Measurements from ENCODE around the gene HPRT1.
"Not testable (repeated sequence)": the region's sequence is repeated elsewhere in the genome, so short reads cannot be mapped to it uniquely, and the experiment has no call there.

Gene HPRT1, protein sequence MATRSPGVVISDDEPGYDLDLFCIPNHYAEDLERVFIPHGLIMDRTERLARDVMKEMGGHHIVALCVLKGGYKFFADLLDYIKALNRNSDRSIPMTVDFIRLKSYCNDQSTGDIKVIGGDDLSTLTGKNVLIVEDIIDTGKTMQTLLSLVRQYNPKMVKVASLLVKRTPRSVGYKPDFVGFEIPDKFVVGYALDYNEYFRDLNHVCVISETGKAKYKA

DNA sequence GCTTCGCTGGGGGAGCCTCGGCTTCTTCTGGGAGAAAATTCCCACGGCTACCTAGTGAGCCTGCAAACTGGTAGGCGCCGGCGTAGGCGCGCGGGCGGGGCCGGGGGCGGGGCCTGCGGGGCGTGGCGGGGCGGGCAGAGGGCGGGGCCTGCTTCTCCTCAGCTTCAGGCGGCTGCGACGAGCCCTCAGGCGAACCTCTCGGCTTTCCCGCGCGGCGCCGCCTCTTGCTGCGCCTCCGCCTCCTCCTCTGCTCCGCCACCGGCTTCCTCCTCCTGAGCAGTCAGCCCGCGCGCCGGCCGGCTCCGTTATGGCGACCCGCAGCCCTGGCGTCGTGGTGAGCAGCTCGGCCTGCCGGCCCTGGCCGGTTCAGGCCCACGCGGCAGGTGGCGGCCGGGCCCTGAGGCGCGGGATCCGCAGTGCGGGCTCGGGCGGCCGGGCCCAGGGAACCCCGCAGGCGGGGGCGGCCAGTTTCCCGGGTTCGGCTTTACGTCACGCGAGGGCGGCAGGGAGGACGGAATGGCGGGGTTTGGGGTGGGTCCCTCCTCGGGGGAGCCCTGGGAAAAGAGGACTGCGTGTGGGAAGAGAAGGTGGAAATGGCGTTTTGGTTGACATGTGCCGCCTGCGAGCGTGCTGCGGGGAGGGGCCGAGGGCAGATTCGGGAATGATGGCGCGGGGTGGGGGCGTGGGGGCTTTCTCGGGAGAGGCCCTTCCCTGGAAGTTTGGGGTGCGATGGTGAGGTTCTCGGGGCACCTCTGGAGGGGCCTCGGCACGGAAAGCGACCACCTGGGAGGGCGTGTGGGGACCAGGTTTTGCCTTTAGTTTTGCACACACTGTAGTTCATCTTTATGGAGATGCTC is at the start of gene HPRT1:
Gene HPRT1 (plus strand): TSS at position 161 of the 857 bp plus-strand sequence. CDS start 147 bp downstream, at position 308.
- peak; percentile 72 for DNase-seq (ENCODE audit: low spot score)

DNA sequence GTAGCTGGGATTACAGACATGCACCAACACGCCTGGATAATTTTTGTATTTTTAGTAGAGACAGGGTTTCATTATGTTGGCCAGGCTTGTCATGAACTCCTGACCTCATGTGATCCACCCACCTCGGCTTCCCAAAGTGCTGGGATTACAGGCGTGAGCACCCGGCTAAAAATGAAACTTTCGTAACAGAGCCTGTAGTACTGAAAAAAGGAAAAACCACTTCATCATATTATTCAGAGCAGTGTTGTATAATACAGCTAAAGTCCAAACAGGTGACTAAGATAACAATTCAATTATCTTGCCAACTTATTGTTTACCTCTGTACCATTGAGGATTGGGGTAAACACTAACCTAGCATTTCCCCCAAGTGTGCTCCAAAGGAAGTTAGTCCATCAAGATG is 43.9 kb upstream of the HPRT1 start:
- DNase-seq (ENCODE audit: low spot score) = no peak

DNA sequence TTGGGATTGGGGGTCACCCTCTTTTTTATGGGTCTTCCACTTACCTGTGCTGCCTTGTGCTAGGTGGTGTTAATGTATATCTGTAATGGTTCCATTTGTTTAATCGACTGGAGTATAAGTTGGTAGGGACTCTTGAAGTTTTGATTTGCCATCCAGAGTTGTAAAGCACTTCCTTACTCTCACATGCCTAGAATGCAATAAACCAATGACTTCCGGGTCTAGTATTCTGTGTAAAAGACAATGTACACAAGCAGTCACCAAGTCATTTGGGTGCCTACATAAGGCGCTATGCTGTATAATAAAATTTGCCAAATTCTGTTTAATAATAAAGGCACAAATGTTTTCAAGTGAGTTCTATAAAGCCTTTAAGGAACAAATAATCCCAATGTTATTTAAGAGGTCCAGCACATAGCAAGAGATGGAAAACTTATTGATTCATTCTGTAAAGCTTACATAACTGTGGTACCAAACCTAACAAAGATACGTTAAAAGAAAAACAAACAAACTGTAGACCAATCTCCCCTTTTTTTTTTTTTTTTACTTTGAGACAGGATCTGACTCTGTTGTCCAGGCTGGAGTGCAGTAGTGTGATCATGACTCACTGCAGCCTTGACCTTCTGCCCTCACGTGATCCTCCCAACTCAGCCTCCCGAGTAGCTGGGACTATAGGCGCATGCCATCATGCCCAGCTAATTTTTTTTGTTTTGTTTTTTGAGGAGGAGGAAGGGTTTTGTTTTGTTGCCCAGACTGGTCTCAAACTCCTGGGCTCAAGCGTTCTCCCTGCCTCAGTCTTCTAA is 41.5 kb upstream of the HPRT1 start:
- DNase-seq (ENCODE audit: low spot score) = no peak

DNA sequence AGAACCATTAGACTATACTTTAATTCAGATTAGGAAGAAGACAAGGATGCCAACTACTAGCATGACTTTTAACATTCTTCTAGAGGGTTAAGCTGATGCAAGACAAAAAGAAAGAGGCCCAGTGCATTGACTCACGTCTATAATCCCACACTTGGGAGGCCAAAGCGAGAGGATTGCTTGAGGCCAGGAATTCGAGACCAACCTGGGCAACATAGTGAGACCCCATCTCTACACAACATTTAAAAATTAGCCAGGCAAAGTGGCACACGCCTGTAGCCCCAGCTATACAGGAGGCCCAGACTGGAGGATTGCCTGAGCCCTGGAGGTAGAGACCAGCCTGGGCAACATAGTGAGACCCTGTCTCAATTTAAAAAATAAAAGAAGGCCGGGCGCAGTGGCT is 40.2 kb upstream of the HPRT1 start:
- DNase-seq (ENCODE audit: low spot score) = no peak

DNA sequence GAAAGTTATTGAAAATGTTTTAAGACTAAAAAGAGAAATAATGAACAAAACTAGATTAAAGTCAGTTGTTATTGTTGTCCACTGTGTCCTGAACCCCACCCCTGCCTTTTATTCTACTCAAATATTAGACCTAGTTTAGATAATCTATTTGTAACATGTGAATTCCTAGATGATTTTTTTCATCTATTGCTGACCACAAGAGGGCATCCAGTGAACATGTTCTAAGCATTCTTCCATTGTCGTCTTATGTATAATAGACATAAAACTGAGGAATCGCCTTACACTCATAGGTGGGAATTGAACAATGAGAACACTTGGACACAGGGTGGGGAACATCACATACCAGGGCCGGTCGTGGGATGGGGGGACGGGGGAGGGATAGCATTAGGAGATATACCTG is 36.4 kb upstream of the HPRT1 start:
- no peak for DNase-seq (ENCODE audit: low spot score)

DNA sequence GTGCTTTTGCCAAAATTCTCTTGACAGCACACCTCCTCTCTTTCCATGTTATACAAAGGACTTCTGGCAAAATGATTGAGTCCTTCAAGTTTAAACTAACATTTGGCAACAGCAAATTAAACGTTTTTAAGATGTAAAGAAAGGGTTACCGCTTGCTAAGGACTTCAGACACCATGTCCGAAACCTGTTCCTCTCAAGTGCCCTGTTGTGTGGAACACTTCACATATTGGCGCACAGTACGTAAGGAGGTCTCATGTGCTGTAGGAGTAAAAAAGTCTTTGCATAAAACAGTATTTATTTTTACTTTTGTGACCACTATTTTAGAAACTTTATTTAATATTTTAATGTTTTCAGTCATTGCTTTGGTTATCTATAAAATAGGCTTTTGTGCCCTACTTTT is 33.7 kb upstream of the HPRT1 start:
- DNase-seq (ENCODE audit: low spot score) = no peak

DNA sequence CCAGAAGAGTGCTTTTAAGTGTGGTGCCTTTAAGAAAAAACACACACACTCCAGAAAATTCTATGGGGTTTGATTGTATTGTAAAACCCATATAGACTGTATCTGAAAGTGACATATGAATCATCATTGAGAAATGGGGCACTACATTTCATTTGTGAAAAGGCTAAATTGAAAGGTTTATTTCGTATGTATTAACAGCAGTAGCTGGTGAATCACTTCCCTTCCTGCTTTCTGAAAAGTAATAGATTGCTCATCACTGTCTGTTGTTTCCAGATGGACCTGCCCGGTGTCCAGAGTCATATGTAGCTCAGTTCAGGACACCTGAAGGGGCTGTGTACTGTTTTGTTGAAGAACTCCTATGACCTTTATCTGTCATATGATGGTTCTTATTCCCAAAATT is 28.1 kb upstream of the HPRT1 start:
- no peak for DNase-seq (ENCODE audit: low spot score)

DNA sequence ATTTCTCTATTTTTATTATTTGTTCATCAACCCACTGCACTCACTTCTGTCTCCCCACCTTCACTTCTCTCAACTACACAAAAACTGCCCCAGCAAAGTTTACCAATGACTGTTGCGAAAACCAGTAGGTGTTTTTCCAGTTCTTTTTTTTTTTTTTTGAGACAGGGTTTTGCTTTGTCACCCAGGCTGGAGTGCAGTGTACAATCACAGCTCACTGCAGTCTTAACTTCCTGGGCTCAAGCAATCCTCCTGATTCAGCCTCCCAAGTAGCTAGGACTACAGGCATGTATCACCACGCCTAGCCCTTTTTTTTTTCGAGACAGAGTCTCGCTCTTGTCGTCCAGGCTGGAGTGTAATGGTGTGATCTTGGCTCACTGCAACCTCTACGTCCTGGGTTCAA is 24.1 kb upstream of the HPRT1 start:
- DNase-seq (ENCODE audit: low spot score) = no peak

DNA sequence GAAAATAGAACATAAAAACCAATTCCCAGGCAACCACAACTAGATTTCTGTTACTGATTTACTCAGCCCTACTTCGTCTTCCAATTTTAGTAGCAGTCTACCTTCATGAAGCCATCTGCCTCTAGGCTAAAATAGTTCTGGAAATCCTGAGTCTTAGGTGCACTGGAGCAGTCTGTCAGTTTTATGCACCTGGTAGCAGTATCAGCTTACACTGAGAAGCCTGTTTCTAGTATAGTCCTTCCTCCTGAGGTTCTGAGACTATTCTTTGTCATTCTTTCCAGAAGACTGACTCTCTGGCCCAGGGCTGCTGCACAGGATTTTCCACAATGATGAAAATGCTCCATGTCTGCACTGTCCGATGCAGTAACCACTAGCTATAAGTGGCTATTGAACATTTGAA is 16.9 kb upstream of the HPRT1 start:
- no peak for DNase-seq (ENCODE audit: low spot score)

DNA sequence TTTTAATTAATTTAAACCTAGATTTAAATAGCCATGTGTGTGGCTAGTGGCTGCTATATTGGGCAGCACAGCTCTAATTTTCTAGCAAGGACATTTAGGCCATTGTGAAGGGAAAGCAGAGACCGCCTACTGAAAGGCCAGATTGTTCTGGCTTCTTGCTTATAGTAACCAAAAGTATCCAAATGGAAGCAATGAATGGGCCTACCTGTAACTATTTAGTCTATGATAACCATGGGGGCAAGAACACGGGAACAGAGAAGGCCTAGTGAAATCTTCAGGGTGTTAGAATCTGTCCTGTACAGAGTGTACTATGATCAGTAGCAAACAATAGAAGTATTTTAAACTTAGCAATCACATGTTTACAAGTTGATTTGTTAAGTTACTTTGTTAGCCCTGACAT is 16.5 kb upstream of the HPRT1 start:
- DNase-seq (ENCODE audit: low spot score) = no peak

DNA sequence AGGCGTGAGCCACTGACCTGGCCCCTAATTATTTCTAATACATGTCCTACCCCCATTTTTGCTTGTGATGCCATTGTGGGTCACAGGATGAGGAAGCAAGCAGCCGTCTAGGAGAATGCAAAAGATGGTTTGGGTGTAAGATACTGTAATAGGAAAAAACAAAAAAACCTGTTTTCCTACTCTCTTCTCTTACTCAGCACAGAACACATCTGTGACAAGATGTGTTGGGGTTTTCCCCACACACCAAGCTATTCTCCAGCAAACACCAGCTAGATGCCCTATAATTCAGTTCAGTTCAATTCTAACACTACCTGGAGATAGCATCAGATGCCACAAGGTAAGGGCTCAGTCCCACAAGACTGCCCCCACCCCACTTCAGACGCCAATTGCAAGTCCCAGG is 15.3 kb upstream of the HPRT1 start:
- no peak for DNase-seq (ENCODE audit: low spot score)

DNA sequence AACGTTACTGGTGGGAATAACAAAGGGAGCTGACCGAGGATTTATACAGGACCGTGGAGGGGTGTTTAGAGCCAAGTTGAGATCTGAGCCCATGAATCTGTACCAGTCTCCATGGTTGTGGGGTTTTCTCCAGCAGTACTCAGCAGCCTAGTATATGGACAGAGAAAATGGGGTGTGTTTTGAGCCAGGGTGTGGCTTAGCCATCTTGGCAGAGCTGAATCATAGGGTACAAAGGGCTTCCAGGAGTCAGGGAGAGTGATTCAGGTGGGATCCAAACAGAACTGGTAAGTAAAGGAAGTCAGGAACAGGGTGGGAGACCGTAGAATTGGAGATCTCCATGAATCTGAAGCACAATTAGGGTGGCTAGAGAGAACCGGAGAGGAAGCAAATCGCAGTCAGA is 7.4 kb upstream of the HPRT1 start:
- no peak for DNase-seq (ENCODE audit: low spot score)

DNA sequence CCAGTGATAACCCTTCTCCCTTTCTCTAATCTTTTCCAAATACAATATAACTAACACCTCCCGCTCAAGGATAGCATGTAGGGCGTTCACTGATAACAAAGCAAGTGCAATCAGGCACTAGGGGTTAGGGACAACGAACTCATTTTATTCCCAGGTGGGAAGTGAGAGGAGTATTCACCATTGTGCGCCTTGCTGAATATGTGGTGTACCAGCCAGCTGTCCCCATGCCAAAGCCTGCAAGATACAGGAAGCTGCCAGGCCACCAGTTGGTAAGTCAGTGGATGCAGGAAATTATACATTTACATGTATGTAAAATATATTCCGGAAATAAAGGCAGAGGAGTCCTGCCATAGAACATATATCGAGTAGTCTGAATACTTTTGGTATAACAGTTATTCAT is 6.3 kb upstream of the HPRT1 start:
- DNase-seq (ENCODE audit: low spot score) = no peak

DNA sequence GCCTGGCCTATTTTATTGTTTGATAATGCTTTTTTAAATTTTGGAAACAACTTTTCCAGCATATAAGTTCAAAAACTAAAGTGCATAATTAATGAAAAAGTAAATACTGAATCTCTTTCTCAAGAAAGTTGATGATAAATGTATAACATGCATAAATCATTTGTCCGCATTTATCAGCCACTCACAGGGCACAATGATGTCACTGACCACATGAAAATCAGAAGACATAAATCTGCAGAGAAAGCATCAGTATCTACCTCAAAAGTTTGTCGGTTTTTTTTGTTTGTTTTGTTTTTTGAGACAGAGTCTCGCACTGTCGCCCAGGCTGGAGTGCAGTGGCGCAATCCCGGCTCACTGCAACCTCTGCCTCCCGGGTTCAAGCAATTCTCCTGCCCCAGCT is 5.5 kb upstream of the HPRT1 start:
- no peak for DNase-seq (ENCODE audit: low spot score)

DNA sequence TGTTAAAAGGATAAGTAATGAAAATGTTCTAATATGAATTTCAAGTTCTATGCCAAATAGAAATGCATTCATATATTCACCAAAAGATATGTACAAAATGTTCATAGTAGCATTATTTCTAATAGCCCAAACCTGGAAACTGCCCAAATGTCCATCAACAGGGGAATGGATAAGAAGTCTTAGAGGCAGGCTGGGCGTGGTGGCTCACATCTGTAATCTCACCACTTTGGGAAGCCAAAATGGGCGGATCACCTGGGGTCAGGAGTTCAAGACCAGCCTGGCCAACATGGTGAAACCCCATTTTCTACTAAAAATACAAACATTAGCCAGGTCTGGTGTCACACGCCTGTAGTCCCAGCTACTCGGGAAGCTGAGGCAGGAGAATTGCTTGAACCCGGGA is 2.3 kb upstream of the HPRT1 start:
- DNase-seq (ENCODE audit: low spot score) = no peak

DNA sequence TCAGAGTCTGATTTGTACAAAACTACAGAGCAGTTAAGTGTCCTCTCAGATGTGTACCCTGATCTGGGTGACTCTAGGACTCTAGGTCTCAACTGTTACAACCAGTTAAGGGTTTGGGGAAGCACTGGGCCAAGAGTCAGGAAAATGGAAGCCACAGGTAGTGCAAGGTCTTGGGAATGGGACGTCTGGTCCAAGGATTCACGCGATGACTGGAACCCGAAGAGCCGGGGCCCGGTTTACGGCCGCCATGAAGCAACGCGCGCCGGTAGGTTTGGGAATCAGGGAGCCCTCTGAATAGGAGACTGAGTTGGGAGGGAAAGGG is 321 bp upstream of the HPRT1 start:
- no peak for DNase-seq (ENCODE audit: low spot score)

DNA sequence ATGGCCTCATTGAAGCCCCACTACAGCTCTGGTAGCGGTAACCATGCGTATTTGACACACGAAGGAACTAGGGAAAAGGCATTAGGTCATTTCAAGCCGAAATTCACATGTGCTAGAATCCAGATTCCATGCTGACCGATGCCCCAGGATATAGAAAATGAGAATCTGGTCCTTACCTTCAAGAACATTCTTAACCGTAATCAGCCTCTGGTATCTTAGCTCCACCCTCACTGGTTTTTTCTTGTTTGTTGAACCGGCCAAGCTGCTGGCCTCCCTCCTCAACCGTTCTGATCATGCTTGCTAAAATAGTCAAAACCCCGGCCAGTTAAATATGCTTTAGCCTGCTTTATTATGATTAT is 876 bp downstream of the HPRT1 start:
- no peak for DNase-seq (ENCODE audit: low spot score)

DNA sequence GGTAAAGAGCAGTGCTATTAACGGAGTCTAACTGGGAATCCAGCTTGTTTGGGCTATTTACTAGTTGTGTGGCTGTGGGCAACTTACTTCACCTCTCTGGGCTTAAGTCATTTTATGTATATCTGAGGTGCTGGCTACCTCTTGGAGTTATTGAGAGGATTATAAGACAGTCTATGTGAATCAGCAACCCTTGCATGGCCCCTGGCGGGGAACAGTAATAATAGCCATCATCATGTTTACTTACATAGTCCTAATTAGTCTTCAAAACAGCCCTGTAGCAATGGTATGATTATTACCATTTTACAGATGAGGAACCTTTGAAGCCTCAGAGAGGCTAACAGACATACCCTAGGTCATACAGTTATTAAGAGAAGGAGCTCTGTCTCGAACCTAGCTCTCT is 1.5 kb downstream of the HPRT1 start:
- no peak for DNase-seq (ENCODE audit: low spot score)

DNA sequence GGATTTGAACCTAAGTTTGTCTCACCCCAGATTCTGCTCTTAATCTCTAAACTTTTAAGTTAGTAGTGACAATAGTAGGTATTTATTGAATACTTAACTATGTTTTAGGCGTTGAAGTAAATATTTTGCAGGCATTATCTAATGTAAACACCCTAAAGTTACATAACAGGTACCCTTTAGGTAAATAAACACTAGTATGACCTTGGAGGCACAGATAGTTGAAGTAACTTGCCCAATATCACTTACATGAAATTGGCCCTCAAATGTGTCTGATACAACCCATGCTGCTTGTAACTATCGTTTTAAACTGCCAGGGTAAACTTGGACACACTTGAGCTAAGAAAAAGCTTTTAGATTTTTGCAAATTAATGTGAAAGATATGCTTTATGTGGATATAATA is 3.0 kb downstream of the HPRT1 start:
- DNase-seq (ENCODE audit: low spot score) = no peak

DNA sequence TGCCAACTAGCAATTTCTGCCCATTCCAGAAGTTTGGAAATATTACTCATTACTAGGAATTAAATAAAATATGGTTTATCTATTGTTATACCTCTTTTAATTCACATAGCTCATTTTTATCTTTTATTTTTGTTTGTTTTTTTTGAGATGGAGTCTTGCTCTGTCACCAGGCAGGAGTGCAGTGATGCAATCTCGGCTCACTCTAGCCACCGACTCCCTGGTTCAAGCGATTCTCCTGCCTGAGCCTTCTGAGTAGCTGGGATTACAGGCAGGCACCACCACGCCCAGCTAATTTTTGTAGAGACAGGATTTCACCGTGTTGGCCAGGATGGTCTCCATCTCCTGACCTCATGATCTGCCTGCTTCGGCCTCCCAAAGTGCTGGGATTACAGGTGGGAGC is 4.5 kb downstream of the HPRT1 start:
- not testable (repeated sequence) for DNase-seq (ENCODE audit: low spot score)

DNA sequence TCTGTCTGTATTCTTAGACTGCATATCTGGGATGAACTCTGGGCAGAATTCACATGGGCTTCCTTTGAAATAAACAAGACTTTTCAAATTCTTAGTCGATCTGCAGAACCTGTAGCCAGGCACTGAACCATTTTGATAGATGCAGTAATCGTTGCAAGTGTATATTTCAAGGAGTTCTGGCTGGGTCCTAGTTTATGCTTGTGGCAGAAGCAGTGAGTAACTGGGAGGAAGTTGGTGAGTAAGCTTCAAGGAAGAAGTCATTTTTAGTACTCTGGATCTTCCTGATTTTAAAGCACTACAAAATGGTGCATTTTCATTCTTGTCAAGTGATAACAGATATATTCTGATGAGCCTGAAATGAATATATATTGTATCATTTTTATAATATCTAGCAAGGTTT is 9.5 kb downstream of the HPRT1 start:
- no peak for DNase-seq (ENCODE audit: low spot score)

DNA sequence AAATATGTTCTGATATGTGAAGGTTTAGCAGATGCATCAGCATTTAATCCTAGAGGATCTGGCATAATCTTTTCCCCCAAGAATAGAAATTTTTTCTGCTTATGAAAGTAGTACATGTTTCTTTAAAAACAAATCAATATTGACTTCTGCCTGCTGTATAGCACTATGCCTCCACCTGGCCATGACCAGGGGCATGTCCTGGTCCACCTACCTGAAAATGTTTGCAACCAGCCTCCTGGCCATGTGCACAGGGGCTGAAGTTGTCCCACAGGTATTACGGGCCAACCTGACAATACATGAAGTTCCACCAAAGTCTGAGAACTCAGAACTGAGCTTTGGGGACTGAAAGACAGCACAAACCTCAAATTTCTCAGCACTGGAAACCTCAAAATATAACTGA is 10.0 kb downstream of the HPRT1 start:
- DNase-seq (ENCODE audit: low spot score) = no peak

DNA sequence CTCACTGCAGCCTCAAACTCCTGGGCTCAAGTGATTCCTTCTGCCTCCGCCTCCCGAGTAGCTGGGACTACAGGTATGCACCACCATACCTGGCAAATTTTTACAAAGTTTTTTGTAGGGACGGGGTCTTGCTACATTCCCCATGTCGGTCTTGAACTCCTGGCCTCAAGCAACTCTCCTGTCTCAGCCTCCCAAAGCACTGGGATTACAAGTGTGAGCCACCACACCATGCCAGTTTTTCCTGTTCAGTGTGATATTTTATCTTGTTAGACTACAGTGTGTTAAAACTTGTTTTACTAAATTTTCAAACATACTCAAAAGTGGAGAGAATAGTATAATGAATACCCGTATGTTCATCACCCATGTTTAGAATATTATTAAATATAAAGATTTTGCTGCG is 12.1 kb downstream of the HPRT1 start:
- no peak for DNase-seq (ENCODE audit: low spot score)

Data from CD4-positive, alpha-beta T cell treated with Interleukin-15 for 4 hours (primary cell).